ENCODE results near the gene FOXO6.

FOXO6 gene

DNA sequence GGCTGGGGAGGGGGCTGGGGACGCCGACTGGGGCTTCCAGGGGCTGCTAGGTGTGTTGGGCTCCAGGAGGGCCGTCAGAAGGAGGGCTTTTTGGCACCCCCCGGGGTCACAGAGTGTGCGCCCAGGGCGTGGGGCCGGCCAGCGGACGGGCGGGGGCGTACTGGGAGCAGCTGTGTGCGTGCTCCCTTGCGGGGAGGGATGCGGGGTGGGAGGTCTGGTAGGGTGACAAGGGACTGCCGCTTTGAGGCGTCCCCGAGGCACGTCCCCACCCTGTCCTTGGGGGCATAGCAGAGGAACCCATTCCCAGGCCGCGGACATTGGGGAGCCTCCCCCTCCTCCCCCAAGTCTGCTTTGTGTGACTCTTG is 1.1 kb downstream of the FOXO6 start:
- TF ChIP-seq, protein P1, sequence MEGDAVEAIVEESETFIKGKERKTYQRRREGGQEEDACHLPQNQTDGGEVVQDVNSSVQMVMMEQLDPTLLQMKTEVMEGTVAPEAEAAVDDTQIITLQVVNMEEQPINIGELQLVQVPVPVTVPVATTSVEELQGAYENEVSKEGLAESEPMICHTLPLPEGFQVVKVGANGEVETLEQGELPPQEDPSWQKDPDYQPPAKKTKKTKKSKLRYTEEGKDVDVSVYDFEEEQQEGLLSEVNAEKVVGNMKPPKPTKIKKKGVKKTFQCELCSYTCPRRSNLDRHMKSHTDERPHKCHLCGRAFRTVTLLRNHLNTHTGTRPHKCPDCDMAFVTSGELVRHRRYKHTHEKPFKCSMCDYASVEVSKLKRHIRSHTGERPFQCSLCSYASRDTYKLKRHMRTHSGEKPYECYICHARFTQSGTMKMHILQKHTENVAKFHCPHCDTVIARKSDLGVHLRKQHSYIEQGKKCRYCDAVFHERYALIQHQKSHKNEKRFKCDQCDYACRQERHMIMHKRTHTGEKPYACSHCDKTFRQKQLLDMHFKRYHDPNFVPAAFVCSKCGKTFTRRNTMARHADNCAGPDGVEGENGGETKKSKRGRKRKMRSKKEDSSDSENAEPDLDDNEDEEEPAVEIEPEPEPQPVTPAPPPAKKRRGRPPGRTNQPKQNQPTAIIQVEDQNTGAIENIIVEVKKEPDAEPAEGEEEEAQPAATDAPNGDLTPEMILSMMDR (IDR thresholded peaks at IDR 0.05; ENCODE audit: low read depth, low read length, missing control alignments) = no peak
- H3K4me3 ChIP-seq (ENCODE audit: low read depth, low read length) = no peak overlapping the region
- DNase-seq (ENCODE audit: low read depth) = no peak

DNA sequence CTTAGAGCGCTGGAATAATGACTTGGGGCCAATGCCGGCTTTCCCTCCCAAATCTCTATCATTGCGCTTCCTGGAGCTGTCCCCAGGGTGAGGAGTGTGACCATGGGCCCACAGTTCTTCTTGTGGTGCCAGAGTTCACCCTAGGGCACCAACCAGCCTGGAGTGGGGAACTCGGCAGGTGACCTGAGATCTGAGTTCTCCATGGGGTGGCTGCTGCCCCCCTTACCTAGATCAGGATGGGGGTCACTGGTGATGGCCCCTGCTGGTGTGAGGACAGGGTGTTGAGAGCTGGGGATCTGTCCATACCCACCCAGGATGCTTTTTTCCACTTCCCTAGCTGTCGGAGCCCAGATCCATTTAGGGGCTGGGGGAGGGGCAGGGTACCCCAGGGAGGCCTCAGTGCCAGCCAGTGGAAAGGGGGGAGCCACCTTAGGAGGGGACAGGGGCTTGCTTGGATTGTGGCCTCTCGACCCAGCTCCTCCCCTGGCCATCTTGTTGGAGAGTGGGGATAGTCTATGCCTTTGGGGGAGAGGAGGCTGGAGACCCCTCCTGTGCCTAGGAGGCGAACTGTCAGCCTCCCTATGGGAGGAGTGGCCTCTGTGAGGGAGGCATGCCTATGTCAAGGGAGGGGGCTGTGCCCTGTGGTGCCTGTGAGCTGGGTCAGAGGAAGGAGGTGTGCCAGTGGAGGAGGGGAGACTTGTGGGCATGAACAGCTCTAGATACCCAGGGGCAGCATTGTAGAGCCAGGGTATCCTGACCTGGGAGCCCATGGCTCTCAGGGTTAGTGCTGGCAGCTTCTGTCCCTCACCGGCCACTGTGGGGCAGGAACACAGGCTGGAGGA is 1.7 kb downstream of the FOXO6 start:
- TF ChIP-seq, protein P1 (IDR thresholded peaks at IDR 0.05; ENCODE audit: low read depth, low read length, missing control alignments) = no peak
- H3K4me3 ChIP-seq (ENCODE audit: low read depth, low read length) = no peak overlapping the region
- no peak for DNase-seq (ENCODE audit: low read depth)

DNA sequence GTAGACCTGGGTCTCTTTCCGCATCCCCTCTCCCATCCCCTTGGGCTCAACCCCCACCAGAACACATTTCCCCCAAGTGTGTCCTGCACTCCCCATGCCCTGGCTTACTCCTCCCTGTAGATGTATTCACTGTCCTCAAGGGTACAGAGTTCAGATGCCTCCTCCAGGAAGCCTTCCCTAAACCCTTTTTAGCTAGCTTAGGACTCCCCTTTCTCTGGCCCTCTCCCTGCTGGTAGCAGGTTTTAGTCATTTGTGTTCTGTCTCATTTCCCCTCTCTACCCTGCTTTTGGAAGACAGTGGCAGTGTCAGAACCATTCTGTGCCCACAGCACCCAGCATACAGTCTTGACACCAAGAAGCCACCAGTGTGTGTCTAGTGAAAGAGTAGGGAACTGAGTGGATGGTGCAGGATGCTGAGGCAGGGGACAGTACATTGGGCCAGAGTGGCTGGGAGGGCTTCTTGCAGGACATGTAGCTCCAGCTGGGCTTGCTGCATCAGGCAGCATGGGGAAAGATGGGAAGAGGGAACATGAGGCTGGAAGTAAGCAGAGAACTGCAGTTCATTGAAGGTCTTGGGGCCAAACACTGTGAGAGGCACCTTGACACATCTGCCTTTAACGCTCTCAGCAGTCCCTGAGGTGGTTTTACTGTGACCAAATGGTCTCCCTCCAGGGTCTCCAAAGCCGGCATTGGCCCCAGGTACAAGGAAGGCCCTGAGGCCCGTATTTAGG is 2.5 kb downstream of the FOXO6 start:
- DNase-seq (ENCODE audit: low read depth) = no peak
- no peak overlapping the region for H3K4me3 ChIP-seq (ENCODE audit: low read depth, low read length)
- TF ChIP-seq, protein P1 (IDR thresholded peaks at IDR 0.05; ENCODE audit: low read depth, low read length, missing control alignments) = no peak

DNA sequence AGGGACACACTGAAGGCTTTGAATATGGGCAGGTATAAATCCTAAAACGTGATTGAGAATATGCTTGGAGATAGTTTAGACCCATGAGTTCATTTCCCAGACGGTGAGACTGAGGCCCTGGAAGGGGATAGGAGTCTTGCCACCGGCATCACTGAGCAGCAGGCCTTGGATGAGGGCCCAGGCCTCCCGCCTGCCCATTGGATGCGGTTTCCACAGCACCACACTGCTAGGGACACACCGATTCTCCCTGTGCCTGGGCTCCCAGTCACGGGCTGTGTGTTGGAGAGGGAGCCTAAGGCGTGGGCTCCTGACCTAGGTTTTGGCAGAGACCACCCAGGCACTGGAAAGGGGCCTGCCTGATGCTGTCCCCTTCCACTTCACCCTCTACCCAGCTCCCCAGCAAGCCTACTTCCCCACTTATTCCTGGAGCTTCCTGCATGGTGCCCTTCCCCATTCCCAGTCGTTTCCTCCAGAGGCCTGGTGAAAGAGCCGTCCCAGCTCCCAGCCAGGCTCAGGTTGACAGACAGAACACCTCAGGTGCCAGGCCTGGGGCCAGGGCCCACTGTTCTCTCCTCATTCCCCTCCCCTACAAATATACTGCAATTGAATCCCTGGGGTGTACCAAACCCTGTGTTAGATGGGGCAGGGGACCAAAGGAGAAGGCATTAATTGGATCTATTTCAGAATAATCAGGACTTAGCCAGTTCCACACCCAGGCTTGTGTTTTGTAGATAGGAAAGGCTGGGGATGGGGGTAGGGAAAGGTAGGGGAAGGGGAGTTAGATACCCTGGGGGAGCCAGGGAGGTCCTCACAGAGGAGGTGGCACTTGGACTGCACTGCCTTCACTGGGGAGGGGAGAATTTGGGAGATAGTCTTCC is 3.4 kb downstream of the FOXO6 start:
- DNase-seq (ENCODE audit: low read depth) = no peak
- no peak overlapping the region for H3K4me3 ChIP-seq (ENCODE audit: low read depth, low read length)
- TF ChIP-seq, protein P1 (IDR thresholded peaks at IDR 0.05; ENCODE audit: low read depth, low read length, missing control alignments) = no peak

DNA sequence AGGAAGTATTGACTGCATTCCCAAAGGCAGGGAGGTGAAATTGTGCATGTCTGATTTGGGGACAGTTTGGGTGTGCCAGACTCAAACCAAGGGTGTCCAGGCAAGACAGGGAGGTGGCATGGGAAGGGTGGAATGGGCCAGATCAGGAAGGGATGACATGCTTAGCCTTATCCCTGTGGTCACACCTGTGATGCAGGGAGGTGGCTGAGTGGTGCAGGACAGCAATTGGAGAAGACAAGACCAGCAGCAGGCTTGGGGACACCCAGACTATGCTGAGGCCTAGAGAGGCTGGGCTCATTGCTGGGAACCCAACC is 4.0 kb downstream of the FOXO6 start:
- TF ChIP-seq, protein P1 (IDR thresholded peaks at IDR 0.05; ENCODE audit: low read depth, low read length, missing control alignments) = no peak
- H3K4me3 ChIP-seq (ENCODE audit: low read depth, low read length) = no peak overlapping the region
- no peak for DNase-seq (ENCODE audit: low read depth)

DNA sequence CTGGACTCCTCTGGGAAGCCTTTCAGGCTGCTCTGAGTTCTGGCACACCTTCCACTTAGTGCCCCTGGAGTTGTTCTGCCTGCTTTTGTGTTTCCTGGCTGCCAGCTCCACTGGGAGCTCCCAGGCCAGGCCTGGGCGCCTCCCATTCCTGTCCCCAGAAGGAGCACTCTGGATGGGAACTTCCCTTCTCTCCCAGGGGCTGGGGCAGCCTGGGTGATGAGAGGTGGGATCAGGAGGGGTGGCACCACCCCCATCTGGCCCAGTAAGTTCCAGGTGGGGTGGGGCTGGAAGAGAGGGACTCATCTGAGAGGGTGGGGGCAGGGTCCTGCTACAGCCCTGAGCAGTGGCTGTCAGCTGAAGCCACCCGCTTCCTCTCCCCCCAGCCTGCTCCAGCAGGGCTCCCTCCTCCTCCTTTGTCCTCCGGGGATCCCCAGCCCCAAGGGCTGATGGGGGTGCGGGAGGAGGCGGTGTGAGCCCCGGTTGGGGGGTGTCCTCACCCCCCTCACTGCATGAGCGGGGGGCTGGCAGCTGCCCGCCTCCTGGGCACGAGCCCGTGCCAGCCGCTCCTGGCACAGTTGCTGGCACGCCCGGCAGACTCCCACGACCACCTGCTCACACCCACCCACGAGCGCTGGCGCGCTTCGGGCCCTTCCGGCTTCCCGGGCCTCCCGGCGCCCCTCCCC is 4.7 kb downstream of the FOXO6 start:
- TF ChIP-seq, protein P1 (IDR thresholded peaks at IDR 0.05; ENCODE audit: low read depth, low read length, missing control alignments) = no peak
- DNase-seq (ENCODE audit: low read depth) = no peak
- peak overlapping the region; percentile 26; the same call in 1 of the 2 replicates for H3K4me3 ChIP-seq (ENCODE audit: low read depth, low read length)

Data from GM12864 (cell line).